IgD-negative memory B cell (primary cell): ENCODE measurements around the gene RNU5B-1. TPM values are rescaled to one million over a fixed set of nuclear protein-coding genes. Genes with fewer than 3 reads are reported as not detected.

Source experiments
- H3K27ac Mint-ChIP-seq, 3 donors: one replicate each; pipeline ENCODE4 v1.8.0; 2020 to 2022; ENCODE audit warnings: mild to moderate bottlenecking in 3 of 3, mixed read lengths in 3 of 3, moderate library complexity in 1 of 3
- H3K27me3 Mint-ChIP-seq: one replicate; pipeline ENCODE4 v1.8.0; 2021; ENCODE audit warnings: mixed read lengths
- H3K36me3 Mint-ChIP-seq: one replicate; pipeline ENCODE4 v1.8.0; 2020; ENCODE audit warnings: mild to moderate bottlenecking, mixed read lengths
- H3K4me1 Mint-ChIP-seq, 3 donors: one replicate each; pipeline ENCODE4 v1.8.0; 2020 to 2022; ENCODE audit warnings: mixed read lengths in 3 of 3, mild to moderate bottlenecking in 1 of 3
- H3K4me3 Mint-ChIP-seq, 4 donors: one replicate each; pipeline ENCODE4 v1.8.0; 2020 to 2022; ENCODE audit warnings: mild to moderate bottlenecking in 4 of 4, mixed read lengths in 4 of 4, moderate library complexity in 3 of 4
- H3K9me3 Mint-ChIP-seq, 3 donors: one replicate each; pipeline ENCODE4 v1.8.0; 2020 to 2021; ENCODE audit warnings: mixed read lengths in 3 of 3, mild to moderate bottlenecking in 1 of 3
- polyA plus RNA-seq: library from polyadenylated mRNA; unstranded; fragments of 300-500 nt; fragmentation: Illumina TruSeq; gene quantifications from one replicate; pipeline ENCODE4 v1.2.3, GENCODE V29; 2021

Gene RNU5B-1
- polyA plus RNA-seq, 1 donor from 2014 or later, result not detected

DNA sequence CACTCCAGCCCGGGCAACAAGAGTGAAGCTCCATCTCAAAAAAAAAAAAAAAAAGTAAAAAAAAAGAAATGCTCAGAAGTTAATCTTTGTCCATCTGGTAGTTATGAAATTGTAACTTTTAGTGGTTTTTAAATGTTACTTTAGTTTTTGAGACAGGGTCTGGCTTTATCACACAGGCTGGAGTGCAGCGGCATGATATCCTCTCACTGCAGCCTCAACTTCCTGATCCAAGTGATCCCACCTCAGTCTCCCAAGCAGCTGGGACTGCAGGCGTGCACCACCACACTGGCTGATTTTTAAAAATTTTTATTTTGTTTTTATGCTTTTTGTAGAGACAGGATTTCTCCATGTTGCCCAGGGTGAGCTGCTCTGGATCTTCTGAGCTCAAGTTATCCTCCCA is 1.3 kb downstream of the RNU5B-1 start:
- Mint-ChIP-seq H3K4me1 (peaks cover 7 to 12% (median 10%) of the 10 kb centered on the region in 3 donors), H3K4me3 (peak overlapping the region in 2 of 4 donors; percentile 79 to 96), H3K27me3 (no peaks in the 10 kb centered on the region), H3K27ac (peak overlapping the region in 1 of 3 donors; percentile 99), H3K36me3 (no peaks in the 10 kb centered on the region), H3K9me3 (no peaks in the 10 kb centered on the region)

DNA sequence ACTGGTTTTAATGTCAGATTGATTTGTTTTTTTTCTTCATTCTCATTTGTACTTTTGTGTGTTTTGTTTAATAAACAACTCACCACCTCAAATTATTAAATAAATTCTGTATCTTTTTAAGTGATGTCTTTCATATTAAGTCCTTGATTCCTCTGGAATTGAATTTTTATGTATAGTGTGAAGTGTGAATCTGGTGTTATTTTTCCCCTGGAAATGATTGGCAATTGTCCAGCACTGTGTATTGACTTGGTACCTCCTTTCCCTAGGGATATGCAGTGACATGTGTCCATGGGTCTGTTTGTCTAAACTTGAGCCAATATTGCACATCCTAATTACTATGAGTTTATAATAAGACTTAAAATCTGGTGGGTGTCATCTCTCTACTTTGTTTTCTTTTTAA is 2.1 kb downstream of the RNU5B-1 start:
- Mint-ChIP-seq H3K4me3 (peak overlapping the region in 1 of 4 donors; percentile 33), H3K4me1 (peaks cover 7 to 12% (median 10%) of the 10 kb centered on the region in 3 donors), H3K27me3 (no peaks in the 10 kb centered on the region), H3K27ac (peak overlapping the region in 2 of 3 donors; percentile 13 to 86), H3K36me3 (no peaks in the 10 kb centered on the region), H3K9me3 (no peaks in the 10 kb centered on the region)

DNA sequence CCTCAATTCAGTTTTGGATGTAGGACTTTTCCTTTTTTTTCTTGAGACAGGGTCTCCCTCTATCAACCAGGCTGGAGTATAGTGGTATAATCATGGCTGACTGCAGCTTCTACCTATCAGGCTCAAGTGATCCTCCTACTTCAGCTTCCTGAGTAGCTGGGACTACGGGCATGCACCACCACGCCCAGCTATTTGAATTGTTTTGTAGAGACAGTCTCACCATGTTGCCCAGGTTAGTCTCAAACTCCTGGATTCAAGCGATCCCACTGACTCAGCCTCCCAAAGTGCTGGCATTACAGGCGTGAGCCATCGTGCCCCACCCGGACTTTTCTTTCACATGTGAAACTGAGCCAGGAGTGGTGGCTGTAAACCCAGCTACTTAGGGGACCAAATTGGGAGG is 3.5 kb downstream of the RNU5B-1 start:
- no peaks in the 10 kb centered on the region for H3K36me3 Mint-ChIP-seq
- H3K4me3 Mint-ChIP-seq, result no peak overlapping the region
- no peak overlapping the region for H3K27ac Mint-ChIP-seq
- no peaks in the 10 kb centered on the region for H3K27me3 Mint-ChIP-seq
- H3K4me1 Mint-ChIP-seq, result peaks cover 7 to 12% (median 10%) of the 10 kb centered on the region in 3 donors
- no peaks in the 10 kb centered on the region for H3K9me3 Mint-ChIP-seq

DNA sequence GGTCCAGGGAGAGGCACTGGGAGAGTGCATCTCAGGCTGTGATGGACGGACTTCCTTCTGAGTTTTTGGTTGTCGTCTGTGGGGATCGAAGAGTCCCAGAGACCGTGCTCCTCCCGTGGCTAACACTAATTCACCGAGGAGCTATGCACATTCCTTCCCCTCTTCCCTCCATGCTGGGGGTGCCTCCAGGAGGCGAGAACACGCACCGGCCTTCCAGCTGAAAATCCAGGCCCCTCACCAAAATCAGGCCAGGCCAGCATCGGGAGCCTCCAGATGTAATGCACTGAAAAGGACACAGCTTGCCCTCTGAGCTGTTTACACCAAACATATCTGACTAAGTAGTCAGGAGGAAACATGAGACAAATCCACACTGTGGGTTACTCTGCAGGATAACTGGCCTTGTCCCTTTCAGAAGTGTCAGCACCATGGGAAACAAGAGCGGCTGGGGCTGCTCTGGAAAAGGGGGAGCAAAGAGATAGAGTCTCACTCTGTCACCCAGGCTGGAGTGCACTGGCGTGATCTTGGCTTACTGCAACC is 5.5 kb downstream of the RNU5B-1 start:
- Mint-ChIP-seq H3K27ac (peak overlapping the region in 1 of 3 donors; percentile 7), H3K9me3 (no peaks in the 10 kb centered on the region), H3K4me3 (no peak overlapping the region), H3K4me1 (peaks cover 1 to 3% (median 3%) of the 10 kb centered on the region in 3 donors), H3K36me3 (no peaks in the 10 kb centered on the region), H3K27me3 (no peaks in the 10 kb centered on the region)

DNA sequence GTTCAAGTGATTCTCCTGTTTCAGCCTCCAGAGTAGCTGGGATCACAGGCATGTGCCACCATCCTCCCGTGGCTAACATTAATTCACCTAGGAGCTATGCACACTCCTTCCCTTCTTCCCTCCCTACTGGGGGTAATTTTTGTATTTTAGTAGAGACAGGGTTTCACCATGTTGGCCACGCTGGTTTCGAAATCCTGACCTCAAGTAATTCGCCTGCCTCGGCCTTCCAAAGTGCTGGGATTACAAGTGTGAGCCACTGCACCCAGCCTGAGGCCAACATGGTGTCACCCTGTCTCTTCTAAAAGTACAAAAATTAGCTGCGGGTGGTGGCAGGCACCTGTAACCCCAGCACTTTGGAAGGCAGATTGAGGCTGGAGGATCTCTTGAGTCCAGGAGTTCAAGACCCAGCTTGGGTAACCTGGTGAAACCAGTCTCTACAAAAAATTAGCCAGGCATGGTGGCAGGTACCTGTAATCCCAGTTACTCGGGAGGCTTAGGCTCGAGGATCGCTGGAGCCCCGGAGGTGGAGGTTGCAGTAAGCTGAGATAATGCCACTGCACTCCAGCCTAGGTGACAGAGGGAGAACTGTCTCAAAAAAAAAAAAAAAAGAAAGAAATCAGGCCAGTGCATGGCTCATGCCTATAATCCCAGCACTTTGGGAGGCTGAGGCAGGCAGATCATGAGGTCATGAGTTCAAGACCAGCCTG is 6.1 kb downstream of the RNU5B-1 start:
- no peaks in the 10 kb centered on the region for H3K36me3 Mint-ChIP-seq
- no peaks in the 10 kb centered on the region for H3K27me3 Mint-ChIP-seq
- no peak overlapping the region for H3K27ac Mint-ChIP-seq
- no peaks in the 10 kb centered on the region for H3K9me3 Mint-ChIP-seq
- H3K4me3 Mint-ChIP-seq, result no peak overlapping the region
- H3K4me1 Mint-ChIP-seq, result no peaks in the 10 kb centered on the region

DNA sequence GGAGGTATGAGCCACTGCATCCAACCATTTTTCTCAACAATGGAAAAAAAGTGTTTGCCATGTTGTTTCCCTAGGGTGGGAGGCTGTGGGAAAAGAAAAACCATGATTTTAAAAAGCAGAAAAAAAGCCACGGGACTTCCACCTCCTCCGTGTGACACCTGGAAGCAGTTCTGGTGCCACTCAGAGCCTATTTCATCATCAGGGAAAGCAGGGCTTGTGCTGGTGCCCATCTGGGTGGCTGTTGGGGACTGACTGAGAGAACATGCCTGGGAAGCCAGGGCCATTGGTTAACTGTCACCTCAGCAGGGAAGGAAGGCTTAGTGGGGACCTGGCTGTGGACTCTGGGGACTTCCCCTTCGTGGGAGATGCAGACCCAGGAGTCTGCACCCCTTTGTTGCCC is 7.3 kb downstream of the RNU5B-1 start:
- no peaks in the 10 kb centered on the region for H3K4me1 Mint-ChIP-seq
- no peaks in the 10 kb centered on the region for H3K9me3 Mint-ChIP-seq
- no peaks in the 10 kb centered on the region for H3K36me3 Mint-ChIP-seq
- H3K27me3 Mint-ChIP-seq, result no peaks in the 10 kb centered on the region
- no peak overlapping the region for H3K27ac Mint-ChIP-seq
- H3K4me3 Mint-ChIP-seq, result no peak overlapping the region

DNA sequence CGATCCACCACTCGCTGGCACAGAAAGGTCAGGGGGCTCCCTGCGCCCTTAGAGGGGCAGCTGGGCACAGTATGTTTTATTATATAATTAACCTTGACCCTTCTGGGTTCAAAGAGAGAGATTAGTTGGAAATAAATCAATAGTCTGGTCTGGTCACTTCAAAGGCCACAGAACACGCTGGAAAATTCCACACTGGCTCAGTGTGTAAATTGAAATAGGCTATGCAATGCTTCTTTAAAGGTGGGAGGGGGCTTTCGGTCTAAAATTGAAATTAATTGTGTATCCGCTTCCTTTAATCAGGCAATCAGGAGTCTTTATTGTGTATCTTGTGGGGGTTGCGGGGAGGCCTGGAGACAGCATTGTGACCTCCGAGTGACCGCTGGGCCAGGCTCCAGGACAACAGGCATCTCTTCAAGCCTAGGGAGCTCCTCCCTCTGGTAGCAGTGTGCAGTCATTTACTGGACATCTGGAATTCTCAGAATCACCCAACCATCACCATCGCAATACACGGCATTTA is 8.0 kb downstream of the RNU5B-1 start:
- no peak overlapping the region for H3K4me3 Mint-ChIP-seq
- H3K9me3 Mint-ChIP-seq, result no peaks in the 10 kb centered on the region
- no peak overlapping the region for H3K27ac Mint-ChIP-seq
- H3K36me3 Mint-ChIP-seq, result no peaks in the 10 kb centered on the region
- no peaks in the 10 kb centered on the region for H3K4me1 Mint-ChIP-seq
- no peaks in the 10 kb centered on the region for H3K27me3 Mint-ChIP-seq

DNA sequence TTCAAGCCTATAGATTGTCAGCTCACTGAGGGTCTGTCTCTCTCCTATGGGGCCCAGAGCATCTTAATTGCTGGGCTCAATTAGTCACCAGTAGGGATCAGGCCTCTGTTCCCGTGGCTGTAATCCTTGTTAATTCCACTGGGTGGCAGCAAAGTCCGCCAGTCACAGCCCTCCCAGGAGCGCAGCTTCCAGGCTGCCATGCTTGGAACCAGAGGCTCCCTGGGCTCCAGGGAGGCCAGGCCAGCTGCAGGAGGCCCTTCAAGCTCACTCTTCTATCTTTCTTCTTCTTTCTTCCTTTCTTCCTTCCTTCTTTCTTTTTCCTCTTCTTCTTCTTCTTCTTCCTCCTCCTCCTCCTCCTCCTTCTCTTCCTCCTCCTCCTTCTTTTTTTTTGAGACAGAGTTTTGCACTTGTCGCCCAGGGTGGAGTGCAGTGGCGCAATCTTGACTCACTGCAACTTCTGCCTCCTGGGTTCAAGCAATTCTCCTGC is 14.4 kb downstream of the RNU5B-1 start:
- H3K4me1 Mint-ChIP-seq, result no peaks in the 10 kb centered on the region
- no peaks in the 10 kb centered on the region for H3K36me3 Mint-ChIP-seq
- no peaks in the 10 kb centered on the region for H3K9me3 Mint-ChIP-seq
- H3K4me3 Mint-ChIP-seq, result no peak overlapping the region
- H3K27ac Mint-ChIP-seq, result no peak overlapping the region
- peaks cover 10% of the 10 kb centered on the region for H3K27me3 Mint-ChIP-seq

DNA sequence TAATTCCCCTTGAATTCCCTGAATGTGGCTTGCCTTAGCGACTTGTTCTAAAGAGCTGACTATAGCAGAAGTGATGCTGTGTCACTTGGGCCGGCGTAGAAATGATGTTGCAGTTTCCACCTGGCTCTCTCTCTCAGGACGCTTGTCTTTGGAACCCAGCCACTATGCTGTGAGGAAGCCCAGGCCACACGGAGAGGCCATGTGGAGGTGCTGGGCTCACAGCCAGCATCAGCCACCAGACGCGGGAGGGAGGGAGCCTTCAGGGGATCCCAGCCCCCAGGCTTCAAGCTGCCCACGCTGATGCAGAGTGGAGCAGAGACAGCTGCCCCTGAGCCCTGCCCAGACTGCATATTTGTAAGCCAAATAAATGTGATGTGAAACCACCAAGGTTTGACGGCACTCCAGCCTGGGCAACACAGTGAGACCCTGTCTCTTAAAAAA is 18.6 kb downstream of the RNU5B-1 start:
- H3K36me3 Mint-ChIP-seq, result peaks cover 2% of the 10 kb centered on the region
- peaks cover 0 to 2% (median 2%) of the 10 kb centered on the region in 3 donors for H3K4me1 Mint-ChIP-seq
- H3K4me3 Mint-ChIP-seq, result no peak overlapping the region
- peaks cover 17% of the 10 kb centered on the region for H3K27me3 Mint-ChIP-seq
- H3K9me3 Mint-ChIP-seq, result no peaks in the 10 kb centered on the region
- H3K27ac Mint-ChIP-seq, result no peak overlapping the region

DNA sequence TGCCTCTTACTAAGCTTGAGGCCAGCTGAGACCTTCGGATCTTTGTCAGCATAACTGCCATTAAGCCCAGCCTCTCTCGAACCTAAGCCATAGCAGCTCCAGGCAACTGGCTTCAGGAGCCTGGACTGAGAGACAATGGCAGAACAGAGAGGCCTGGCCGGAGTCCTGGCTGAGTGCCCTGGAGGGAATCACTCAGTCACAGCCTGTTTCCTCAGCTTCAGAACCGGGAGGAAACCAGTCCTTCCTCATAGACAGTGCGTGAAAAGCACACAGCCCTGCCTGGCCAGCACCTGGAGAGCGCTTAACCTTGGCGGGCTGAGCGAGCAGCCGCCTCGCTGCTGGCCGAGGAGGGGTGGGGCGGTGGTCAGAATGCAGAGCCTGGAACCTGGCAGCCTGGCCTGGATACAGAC is 21.6 kb downstream of the RNU5B-1 start:
- no peak overlapping the region for H3K4me3 Mint-ChIP-seq
- peaks cover 20% of the 10 kb centered on the region for H3K27me3 Mint-ChIP-seq
- no peak overlapping the region for H3K27ac Mint-ChIP-seq
- H3K4me1 Mint-ChIP-seq, result peaks cover 0 to 4% (median 2%) of the 10 kb centered on the region in 3 donors
- no peaks in the 10 kb centered on the region for H3K9me3 Mint-ChIP-seq
- H3K36me3 Mint-ChIP-seq, result peaks cover 2% of the 10 kb centered on the region

DNA sequence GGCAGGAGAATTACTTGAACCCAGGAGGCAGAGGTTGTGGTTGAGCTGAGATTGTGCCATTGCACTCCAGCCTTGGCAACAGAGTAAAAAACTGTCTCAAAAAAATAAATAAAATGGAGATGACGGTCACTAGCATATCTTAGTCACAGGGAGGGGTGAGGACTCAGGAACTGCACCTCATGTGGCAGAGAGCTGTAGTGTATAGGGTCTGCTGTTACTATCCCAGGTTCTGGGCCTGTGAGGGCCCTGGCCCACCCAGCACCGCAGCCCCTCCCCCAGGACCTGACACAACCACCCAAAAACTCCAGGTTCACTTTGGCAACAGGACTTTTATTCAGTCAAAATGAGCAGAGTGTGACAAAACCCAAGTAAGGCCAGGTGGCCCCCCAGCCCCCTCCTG is 22.3 kb downstream of the RNU5B-1 start:
- Mint-ChIP-seq H3K4me1 (peaks cover 0 to 4% (median 2%) of the 10 kb centered on the region in 3 donors), H3K36me3 (peaks cover 2% of the 10 kb centered on the region), H3K9me3 (no peaks in the 10 kb centered on the region), H3K27ac (no peak overlapping the region), H3K27me3 (peaks cover 20% of the 10 kb centered on the region), H3K4me3 (no peak overlapping the region)

DNA sequence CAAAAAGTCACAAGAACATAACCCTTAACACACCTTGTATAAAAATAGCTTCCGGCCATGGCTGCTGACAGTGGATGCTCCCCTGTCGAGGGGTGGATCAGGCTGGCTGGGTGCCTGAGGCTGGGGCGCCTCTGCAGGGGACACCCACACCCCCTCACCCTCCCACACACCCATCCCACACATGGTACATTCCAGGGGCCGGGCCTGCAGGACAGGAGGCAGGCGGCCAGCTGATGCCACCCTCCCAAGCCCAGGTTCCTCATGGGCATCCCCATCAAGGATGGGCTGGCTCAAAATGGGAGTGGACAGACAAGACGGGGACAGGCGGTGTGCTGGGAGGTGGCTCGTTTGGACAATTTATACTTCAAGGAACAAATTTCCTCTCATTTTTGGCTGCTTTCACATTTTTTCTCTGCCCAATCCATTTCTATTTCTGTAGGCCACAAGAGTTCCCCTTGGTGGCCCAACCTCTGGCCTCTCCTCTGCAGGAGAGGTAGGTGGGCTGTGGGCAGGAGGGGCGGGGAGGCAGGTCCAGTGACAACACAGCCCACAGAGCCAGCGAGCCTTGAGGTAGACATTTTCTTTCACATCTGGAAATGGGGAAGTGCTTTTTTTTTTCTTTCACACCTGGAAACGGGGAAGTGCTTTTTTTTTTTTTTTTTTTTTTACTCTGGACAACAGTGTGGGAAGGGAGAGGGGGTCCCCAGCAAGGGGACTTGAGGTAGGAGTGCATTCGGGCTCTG is 23.3 kb downstream of the RNU5B-1 start:
- Mint-ChIP-seq H3K27ac (peak overlapping the region in 2 of 3 donors; percentile 18 to 72), H3K9me3 (no peaks in the 10 kb centered on the region), H3K36me3 (peaks cover 2% of the 10 kb centered on the region), H3K27me3 (peaks cover 18% of the 10 kb centered on the region), H3K4me3 (peak overlapping the region in 1 of 4 donors; percentile 72), H3K4me1 (peaks cover 0 to 4% (median 2%) of the 10 kb centered on the region in 3 donors)

DNA sequence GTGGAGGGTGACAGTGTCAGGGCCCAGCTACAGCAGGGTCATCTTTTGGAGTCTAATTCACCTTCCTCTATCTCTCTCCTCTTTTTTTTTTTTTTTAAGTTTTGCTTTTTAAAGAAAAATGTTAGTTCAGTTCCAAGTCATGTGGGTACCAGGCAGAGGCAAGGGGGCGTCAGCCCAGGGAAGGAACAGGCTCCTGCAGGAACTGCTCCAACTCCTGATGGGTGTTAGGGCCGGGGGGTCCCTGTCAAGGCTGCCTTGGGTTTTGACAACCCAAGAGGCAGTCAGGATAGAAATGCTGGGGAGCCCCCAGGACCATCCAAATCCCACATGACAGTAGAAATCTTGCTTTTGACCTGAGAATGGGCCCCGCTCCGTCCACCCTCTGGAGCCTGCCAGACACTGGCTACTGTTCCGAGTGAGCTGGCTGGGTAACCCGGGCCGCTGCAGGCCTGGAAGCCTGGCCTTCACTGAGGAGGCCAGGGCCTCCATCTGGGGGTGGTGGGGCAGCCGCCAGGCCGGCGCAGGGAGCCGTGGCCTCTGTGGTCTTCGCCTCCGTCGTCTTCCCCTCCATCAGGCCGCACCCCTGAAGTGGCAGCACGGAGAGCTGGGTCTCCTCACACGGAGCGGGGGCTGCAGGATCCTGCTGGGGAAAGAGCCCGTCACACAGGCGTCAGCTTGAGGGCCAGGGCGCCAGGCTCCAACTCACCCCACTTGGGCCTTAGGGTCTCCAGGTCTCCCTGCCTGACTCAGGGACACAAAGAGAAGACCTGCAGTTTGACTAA is 24.2 kb downstream of the RNU5B-1 start:
- Mint-ChIP-seq H3K4me1 (peaks cover 0 to 4% (median 2%) of the 10 kb centered on the region in 3 donors), H3K27ac (peak overlapping the region in 1 of 3 donors; percentile 72), H3K9me3 (no peaks in the 10 kb centered on the region), H3K36me3 (peaks cover 2% of the 10 kb centered on the region), H3K4me3 (peak overlapping the region in 1 of 4 donors; percentile 72), H3K27me3 (peaks cover 14% of the 10 kb centered on the region)

DNA sequence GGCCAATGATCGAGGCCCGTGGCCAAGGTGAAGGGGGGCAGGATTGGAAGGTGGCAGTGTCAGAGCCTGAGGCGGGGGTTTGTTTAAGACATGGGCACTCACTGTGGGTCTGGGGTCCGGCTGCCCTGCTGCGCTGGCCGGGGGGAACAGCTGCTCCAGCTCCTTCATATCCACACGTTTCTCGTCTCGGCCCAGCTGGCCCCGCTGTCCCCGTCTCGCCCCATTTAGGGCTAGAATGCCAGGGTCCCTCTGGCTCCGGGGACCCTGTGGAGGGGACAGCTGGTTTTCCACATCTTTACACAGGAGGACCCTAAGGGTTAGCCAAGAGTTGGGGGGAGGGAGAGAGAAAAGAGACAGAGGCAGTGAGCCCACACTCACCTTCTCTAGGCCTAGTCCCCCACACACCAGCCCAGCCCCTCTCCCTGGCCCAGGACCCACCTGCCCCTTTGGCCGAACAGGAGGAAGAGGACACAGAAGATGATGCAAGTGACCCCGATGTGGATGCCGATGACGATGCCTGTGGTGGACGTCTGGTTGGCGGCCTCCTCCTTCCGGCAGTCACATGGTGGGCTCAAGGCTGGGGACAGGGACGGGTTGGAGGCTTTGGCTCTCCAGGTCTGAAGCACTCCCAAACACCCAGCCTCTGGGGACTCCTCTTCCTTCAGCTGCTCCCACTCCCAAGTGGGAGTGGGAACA is 25.0 kb downstream of the RNU5B-1 start:
- H3K4me3 Mint-ChIP-seq, result no peak overlapping the region
- no peaks in the 10 kb centered on the region for H3K9me3 Mint-ChIP-seq
- peaks cover 0 to 4% (median 2%) of the 10 kb centered on the region in 3 donors for H3K4me1 Mint-ChIP-seq
- H3K27me3 Mint-ChIP-seq, result peaks cover 14% of the 10 kb centered on the region
- H3K36me3 Mint-ChIP-seq, result no peaks in the 10 kb centered on the region
- H3K27ac Mint-ChIP-seq, result no peak overlapping the region
